HG03045 (cell line): Measurements from ENCODE around the gene OR5AP2.
A peak's percentile ranks its signal among the peaks of the same experiment; 100 is the strongest.
"Not testable (repeated sequence)": the region's sequence is repeated elsewhere in the genome, so short reads cannot be mapped to it uniquely, and the experiment has no call there.

Source experiments
- ATAC-seq: cut with Tn5 transposase; IDR thresholded peaks from one replicate; pipeline ENCODE4 v1.9.1; 2021; ENCODE audit warnings: mild to moderate bottlenecking, moderate library complexity; ENCODE audit not compliant: unreplicated experiment

Gene OR5AP2

GRCh38 chr11:56642339-56642738 is at the start of gene OR5AP2:
OR5AP2 (minus strand) TSS chr11:56642439; CDS start chr11:56642439, 0 bp downstream.
- no peak for ATAC-seq

- ATAC-seq: not testable (repeated sequence)
Observed at GRCh38 chr11:56691179-56691578, 48.9 kb upstream of the OR5AP2 start.

GRCh38 chr11:56688554-56689100 is 46.4 kb upstream of the OR5AP2 start:
- no peak for ATAC-seq

DNA sequence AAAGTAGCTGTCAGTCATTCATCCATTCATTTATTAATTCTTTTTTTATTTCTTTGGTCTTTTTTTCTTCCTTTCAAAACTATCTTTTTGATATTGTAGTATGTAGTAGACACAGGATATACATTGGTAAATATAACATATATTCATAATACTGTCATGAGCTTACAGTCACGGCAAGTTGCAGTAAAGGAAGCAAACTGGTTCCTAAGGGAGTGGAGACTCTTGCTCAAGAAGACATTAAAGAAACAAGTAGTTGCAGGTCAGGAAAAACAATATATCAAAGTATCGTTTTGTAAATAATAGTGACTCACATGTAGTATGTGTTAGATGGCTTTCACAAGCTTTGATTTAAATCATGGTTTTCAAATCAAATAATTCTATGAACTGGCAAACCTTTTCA is 28.7 kb upstream of the OR5AP2 start:
- ATAC-seq: no peak

DNA sequence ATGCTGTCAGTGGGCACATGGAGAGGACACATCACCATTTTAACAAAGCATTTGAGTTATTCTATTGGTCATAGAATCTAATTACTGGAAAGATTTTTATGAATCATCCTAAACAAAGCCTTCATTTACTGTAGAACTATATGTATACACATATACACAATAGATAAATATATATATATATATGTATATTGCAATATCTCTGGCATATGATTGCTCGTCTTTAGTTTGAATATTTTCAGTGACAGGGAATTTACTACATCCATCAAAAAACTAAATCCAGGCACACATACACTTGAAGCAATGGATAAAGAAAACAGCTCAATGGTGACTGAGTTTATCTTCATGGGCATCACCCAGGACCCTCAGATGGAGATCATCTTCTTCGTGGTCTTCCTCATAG is 21.1 kb upstream of the OR5AP2 start, which contains the start of gene OR5AR1:
TSS of gene OR5AR1 (plus strand) at position 301 of the 400 bp plus-strand sequence. CDS start at position 301, 0 bp downstream.
- ATAC-seq: no peak

- no peak for ATAC-seq
Observed at GRCh38 chr11:56659755-56660154, 17.5 kb upstream of the OR5AP2 start.

- ATAC-seq: no peak
Observed at GRCh38 chr11:56637500-56637899, 4.7 kb downstream of the OR5AP2 start.

DNA sequence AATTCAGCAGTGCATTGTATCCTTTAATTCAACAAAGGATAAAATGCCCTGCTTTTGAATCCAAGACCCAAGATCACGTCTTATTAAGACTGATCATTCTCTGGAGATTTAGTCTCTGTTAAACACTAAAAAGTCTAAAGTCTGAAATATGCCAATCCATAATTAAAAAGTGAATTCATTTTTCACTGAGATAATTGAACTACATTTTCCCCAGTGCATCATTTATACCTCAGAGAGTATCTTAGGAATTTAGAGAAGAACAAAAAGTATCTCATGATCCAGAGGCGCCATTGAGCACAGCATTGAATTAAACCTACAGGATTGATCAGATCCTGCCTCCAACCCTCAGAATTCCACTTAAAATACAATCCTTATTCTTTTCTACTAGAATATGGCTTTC is 5.4 kb downstream of the OR5AP2 start:
- ATAC-seq: no peak

- no peak for ATAC-seq
Observed at GRCh38 chr11:56632329-56632728, 9.9 kb downstream of the OR5AP2 start.

DNA sequence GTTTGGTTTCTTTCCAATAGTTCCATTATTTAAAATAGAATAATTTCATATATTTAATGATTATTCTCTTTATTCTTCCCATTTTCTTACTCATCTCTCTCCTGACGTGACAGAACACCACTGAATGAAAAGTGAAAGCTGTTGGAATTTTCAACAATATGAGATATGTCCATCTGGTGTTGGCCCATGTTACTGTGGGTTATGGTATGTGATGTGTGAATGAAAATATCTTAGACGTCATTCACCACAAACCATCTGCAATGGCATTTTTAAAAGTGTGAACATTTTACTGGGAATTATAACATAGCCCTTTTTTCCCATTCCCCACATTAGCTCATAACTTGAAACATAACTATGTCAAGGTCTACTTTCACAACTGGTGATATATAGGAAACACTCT is 16.3 kb downstream of the OR5AP2 start:
- ATAC-seq: no peak

- ATAC-seq: peak; percentile 66
Observed at GRCh38 chr11:56624661-56625110, 17.6 kb downstream of the OR5AP2 start.

DNA sequence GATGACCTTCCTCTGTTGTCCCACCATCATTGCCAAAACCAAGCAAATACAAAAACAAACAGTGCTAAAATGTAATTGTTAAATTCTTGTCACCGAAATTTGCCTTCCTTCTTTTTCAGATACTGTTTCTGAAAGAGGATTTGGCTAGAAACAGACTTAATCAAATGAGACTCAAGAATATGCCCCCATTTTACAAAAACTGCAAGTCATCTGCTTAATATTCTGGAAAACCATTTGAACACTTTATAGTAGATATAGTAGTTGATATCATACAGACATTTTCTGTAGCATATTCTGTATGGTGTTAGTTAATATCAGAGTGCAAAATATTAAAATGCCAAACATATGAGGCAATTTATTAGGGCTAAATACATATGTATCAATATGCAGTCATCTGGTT is 31.1 kb downstream of the OR5AP2 start:
- no peak for ATAC-seq

GRCh38 chr11:56592088-56592717 is 50.0 kb downstream of the OR5AP2 start:
- ATAC-seq: not testable (repeated sequence)
